SK-N-MC (cell line): ENCODE measurements around the gene SHROOM3.

Experiments
- FOXP2 ChIP-seq: optimal IDR thresholded peaks from 2 replicates; pipeline ENCODE3; 2011; ENCODE audit warnings: mild to moderate bottlenecking, moderate library complexity; ENCODE audit not compliant: insufficient read depth; ENCODE audit errors: extremely low read length, control extremely low read depth
- POLR2AphosphoS5 ChIP-seq: IDR thresholded peaks from 2 replicates; pipeline ENCODE4 v1.6.1; 2012; ENCODE audit warnings: mild to moderate bottlenecking, low read depth, low read length, borderline replicate concordance

DNA sequence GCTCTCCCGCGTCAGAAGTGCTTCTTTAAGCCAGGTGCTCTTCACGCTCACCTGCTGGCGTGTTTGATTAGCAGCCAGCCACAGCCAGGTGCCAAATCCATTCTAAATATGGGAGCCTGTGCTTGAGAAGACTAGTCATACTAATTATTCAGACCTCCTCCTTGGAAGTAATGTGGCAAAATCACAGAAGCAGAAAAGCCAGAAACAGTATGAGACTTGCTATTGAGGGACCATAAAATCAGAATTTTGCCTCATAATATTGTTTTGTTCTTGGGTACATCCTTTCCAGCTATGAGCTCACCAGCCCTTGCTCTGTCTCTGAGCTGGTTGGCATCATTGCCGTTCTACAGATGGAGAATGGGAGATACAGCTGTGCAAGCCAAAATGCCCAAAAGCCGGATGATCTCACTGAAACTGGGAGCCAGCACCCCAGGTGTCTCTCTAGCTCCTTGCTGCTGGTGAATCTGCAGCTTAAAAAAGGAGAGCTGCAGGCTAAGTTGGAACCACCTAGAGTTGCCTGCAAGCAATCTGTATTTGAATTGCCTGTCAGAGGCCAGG lies 205.4 kb downstream of the SHROOM3 start:
- TF ChIP-seq POLR2AphosphoS5, result no peak
- no peak for TF ChIP-seq FOXP2
